H1 (cell line): ENCODE measurements around the gene MBOAT2. TPM values are rescaled to one million over a fixed set of nuclear protein-coding genes. Genes with fewer than 3 reads are reported as not detected.

Experiments used
- SIN3A ChIP-seq, 2 experiments: IDR thresholded peaks in 1 of 2; conservative IDR thresholded peaks in 1 of 2; 2 replicates each; pipeline ENCODE4 v1.6.1; 2011 to 2012; ENCODE audit warnings: low read length in 2 of 2, improper control_type of control experiment in 1 of 2, low read depth in 1 of 2, mild to moderate bottlenecking in 1 of 2
- polyA plus RNA-seq, 7 experiments: library from polyadenylated mRNA; depleted of rRNA in 3 of 7; stranded (reverse) in 5 of 7; unstranded in 2 of 7; fragments of >200 nt in 5 of 7; fragments of 200-250 nt in 2 of 7; gene quantifications; 1 replicate in 5 of 7; 2 replicates in 1 of 7; 4 replicates in 1 of 7; pipeline versions ENCODE4 v1.2.1 to v1.2.3, GENCODE V29; 2011 to 2013; ENCODE audit warnings: missing spikeins in 2 of 7, mixed read lengths in 2 of 7
- total RNA-seq: library from RNA; stranded (reverse); fragmentation: NEBNext Ultra II Directional; extraction: Animal tissue kit (Norgen Biotek cat#: 25700); gene quantifications from 2 replicates; pipeline ENCODE4 v1.2.1, GENCODE V29; 2021

The MBOAT2 gene
- total and polyA plus RNA-seq, 2 of the 8 experiments (the other 6 are each of a cell fraction or from before 2014, with no cell fraction given): 11.2 to 23.4 TPM

DNA sequence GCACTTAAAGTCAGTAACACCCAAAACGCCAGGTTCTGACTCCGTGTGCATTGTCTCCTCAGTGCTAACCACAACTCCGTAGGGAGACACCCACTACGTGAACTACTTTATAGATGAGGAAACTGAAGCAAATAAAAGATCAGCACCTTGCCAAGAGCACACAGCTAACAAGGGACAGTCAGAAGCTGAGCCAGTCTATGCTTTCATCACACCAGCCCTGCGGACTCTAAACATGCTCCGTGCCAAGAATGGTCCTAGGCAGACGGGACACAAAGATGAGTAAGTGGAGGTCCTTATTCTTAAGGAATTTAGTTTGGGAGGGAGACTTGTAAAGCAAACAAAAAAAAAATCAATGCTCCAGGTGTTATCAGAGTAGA lies 9.6 kb downstream of the MBOAT2 start (continued):
- TF ChIP-seq SIN3A (conservative IDR thresholded peaks at IDR 0.05 in 1 of 2, IDR thresholded peaks at IDR 0.05 in 1 of 2; ENCODE audit: low read depth in 1 of 2, low read length in 2 of 2): no peak
